Tongue (tissue), 2 donors: ENCODE data around the gene NUTM1. TPM values are rescaled to one million over a fixed set of nuclear protein-coding genes. Genes with fewer than 3 reads are reported as not detected.

Source experiments
- small RNA-seq: library from RNA; depleted of rRNA; stranded (forward); fragments of <200 nt; gene quantifications from one replicate; pipeline ENCODE3, GENCODE V24; 2014; ENCODE audit warnings: low replicate concordance
- total RNA-seq: library from RNA; depleted of rRNA; stranded (reverse); fragments of >200 nt; gene quantifications from one replicate; pipeline ENCODE4 v1.2.3, GENCODE V29; 2014

The NUTM1 gene
- total RNA-seq, 1 donor from 2014 or later = not detected

Small RNA genes within 50 kb of the gene (small RNA-seq; reads per million reads assigned to genes)
- gene MIR1233-1 (not detected), gene RF00019 (not detected)

Other genes with a start within 250 kb of the NUTM1 start
- gene EMC7, start 241.5 kb upstream of the NUTM1 start, total RNA-seq = 24.8 TPM
- gene PGBD4, start 241.2 kb upstream of the NUTM1 start, total RNA-seq = 1.3 TPM
- gene KATNBL1, start 133.2 kb upstream of the NUTM1 start, total RNA-seq = 102 TPM
- 83.1 TPM for gene EMC4, start 118.3 kb upstream of the NUTM1 start, total RNA-seq
- 28.1 TPM for gene SLC12A6, start 5.5 kb upstream of the NUTM1 start, total RNA-seq
- 64.8 TPM for gene NOP10, start 179 bp upstream of the NUTM1 start, total RNA-seq
- 12.0 TPM for gene LPCAT4, start 23.9 kb downstream of the NUTM1 start, total RNA-seq
- gene GOLGA8A, start 94.5 kb downstream of the NUTM1 start, total RNA-seq = 44.2 TPM
- gene GOLGA8B, start 240.3 kb downstream of the NUTM1 start, total RNA-seq = 31.3 TPM